ENCODE measurements around the gene STRN3. TPM values are rescaled to one million over a fixed set of nuclear protein-coding genes. Genes with fewer than 3 reads are reported as not detected.
"Not testable (repeated sequence)": the region's sequence is repeated elsewhere in the genome, so short reads cannot be mapped to it uniquely, and the experiment has no call there.

Gene STRN3
- total RNA-seq, 1 experiment from 2014 or later: 52.1 TPM

- H3K9ac ChIP-seq (ENCODE audit: extremely low read depth, insufficient read length, low read length); H4K91ac ChIP-seq (ENCODE audit: insufficient read length, low read depth, low read length); H3K9me3 Mint-ChIP-seq; H3K14ac ChIP-seq (ENCODE audit: insufficient read depth, low read length); H3K4me1 Mint-ChIP-seq; H3K36me3 Mint-ChIP-seq (ENCODE audit: insufficient read depth in 1 of 3, low read depth in 3 of 3); H2BK120ac ChIP-seq (ENCODE audit: low read depth, low read length, poor library complexity, severe bottlenecking); H2BK20ac ChIP-seq (ENCODE audit: low read depth, low read length, poor library complexity, severe bottlenecking); H3K9me3 ChIP-seq (ENCODE audit: control insufficient read depth, low read depth, low read length); H2BK12ac ChIP-seq (ENCODE audit: insufficient read length, low read depth, low read length); H3K23ac ChIP-seq (ENCODE audit: insufficient read length, low read depth, low read length); H3K27me3 Mint-ChIP-seq (ENCODE audit: low read depth); H3K56ac ChIP-seq (ENCODE audit: insufficient read length, low read depth, low read length); H3K27me3 ChIP-seq (ENCODE audit: insufficient read depth, low read length); H3K23me2 ChIP-seq (ENCODE audit: insufficient read length, low read depth, low read length, poor library complexity, severe bottlenecking); H2AFZ ChIP-seq (ENCODE audit: low read length); H3K4me2 ChIP-seq (ENCODE audit: insufficient read depth, insufficient read length, low read length); H3K27ac ChIP-seq (ENCODE audit: insufficient read length, low read depth, low read length); H4K20me1 ChIP-seq (ENCODE audit: control insufficient read depth, insufficient read depth, insufficient read length); H3K4ac ChIP-seq (ENCODE audit: low read depth, low read length); H2BK15ac ChIP-seq (ENCODE audit: low read depth, low read length); H4K8ac ChIP-seq (replicated peaks; ENCODE audit: insufficient read length, low read depth, low read length); H3K4me1 ChIP-seq (ENCODE audit: insufficient read depth, low read length); H4K5ac ChIP-seq (ENCODE audit: insufficient read length, low read depth, low read length); H2AK5ac ChIP-seq (ENCODE audit: insufficient read length, low read length); H2BK5ac ChIP-seq (ENCODE audit: insufficient read length, low read length); H3K79me1 ChIP-seq (ENCODE audit: insufficient read depth, low read depth, low read length, poor library complexity, severe bottlenecking); H3K4me3 Mint-ChIP-seq; DNase-seq; H3K18ac ChIP-seq (ENCODE audit: insufficient read length, low read depth, low read length); H3T11ph ChIP-seq (ENCODE audit: low read length): not testable (repeated sequence)
- peaks cover 16% of the 10 kb centered on the region; the same call in 1 of the 2 replicates for H3K79me2 ChIP-seq (ENCODE audit: insufficient read depth, low read length)
- no CpG with 5 or more reads among the region's 13 CpGs for WGBS (ENCODE audit: extremely low coverage, insufficient read length, low lambda C conversion rate)
- TF ChIP-seq, protein P1, sequence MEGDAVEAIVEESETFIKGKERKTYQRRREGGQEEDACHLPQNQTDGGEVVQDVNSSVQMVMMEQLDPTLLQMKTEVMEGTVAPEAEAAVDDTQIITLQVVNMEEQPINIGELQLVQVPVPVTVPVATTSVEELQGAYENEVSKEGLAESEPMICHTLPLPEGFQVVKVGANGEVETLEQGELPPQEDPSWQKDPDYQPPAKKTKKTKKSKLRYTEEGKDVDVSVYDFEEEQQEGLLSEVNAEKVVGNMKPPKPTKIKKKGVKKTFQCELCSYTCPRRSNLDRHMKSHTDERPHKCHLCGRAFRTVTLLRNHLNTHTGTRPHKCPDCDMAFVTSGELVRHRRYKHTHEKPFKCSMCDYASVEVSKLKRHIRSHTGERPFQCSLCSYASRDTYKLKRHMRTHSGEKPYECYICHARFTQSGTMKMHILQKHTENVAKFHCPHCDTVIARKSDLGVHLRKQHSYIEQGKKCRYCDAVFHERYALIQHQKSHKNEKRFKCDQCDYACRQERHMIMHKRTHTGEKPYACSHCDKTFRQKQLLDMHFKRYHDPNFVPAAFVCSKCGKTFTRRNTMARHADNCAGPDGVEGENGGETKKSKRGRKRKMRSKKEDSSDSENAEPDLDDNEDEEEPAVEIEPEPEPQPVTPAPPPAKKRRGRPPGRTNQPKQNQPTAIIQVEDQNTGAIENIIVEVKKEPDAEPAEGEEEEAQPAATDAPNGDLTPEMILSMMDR (conservative IDR thresholded peaks at IDR 0.05): peak; percentile 72
- H3K27ac Mint-ChIP-seq: peak overlapping the region in 1 of 3 experiments; percentile 22; a peak in 1 of 7 replicates
Observed at GRCh38 chr14:30980106-30980704, 46.0 kb downstream of the STRN3 start.

Measured in H9 (cell line).